HG02970 (cell line): Measurements from ENCODE around the gene SH2D3A.

ENCODE experiments used
- ATAC-seq: cut with Tn5 transposase; IDR thresholded peaks from one replicate; pipeline ENCODE4 v1.9.1; 2021; ENCODE audit warnings: mild to moderate bottlenecking, moderate library complexity, moderate number of reproducible peaks; ENCODE audit not compliant: unreplicated experiment, low FRiP score

SH2D3A gene

GRCh38 chr19:6738787-6739389 lies 28.3 kb downstream of the SH2D3A start:
- no peak for ATAC-seq

GRCh38 chr19:6737873-6738786 lies 29.1 kb downstream of the SH2D3A start:
- no peak for ATAC-seq

GRCh38 chr19:6737284-6737872 lies 29.9 kb downstream of the SH2D3A start, which contains the start of gene GPR108:
TSS of gene GPR108 (minus strand) at chr19:6737580. CDS start at chr19:6737576, 4 bp downstream.
- peak; percentile 59 for ATAC-seq

- ATAC-seq, result no peak
These were observed 30.3 kb downstream of the SH2D3A start for GRCh38 chr19:6736917-6737283.

- ATAC-seq, result no peak
These were observed 30.9 kb downstream of the SH2D3A start for GRCh38 chr19:6736169-6736916.

GRCh38 chr19:6735181-6735911 lies 31.9 kb downstream of the SH2D3A start:
- ATAC-seq, result no peak

- no peak for ATAC-seq
These were observed 33.0 kb downstream of the SH2D3A start for GRCh38 chr19:6734096-6734696.

- ATAC-seq, result no peak
These were observed 33.7 kb downstream of the SH2D3A start for GRCh38 chr19:6733338-6734095.

GRCh38 chr19:6732803-6733337 lies 34.4 kb downstream of the SH2D3A start:
- ATAC-seq, result no peak

GRCh38 chr19:6731822-6732221 lies 35.4 kb downstream of the SH2D3A start:
- no peak for ATAC-seq

GRCh38 chr19:6730941-6731670 lies 36.1 kb downstream of the SH2D3A start:
- no peak for ATAC-seq

GRCh38 chr19:6730153-6730804 lies 37.0 kb downstream of the SH2D3A start:
- ATAC-seq, result no peak

- no peak for ATAC-seq
These were observed 37.6 kb downstream of the SH2D3A start for GRCh38 chr19:6729573-6730152.

- no peak for ATAC-seq
These were observed 38.9 kb downstream of the SH2D3A start for GRCh38 chr19:6728346-6728745.

- ATAC-seq, result no peak
These were observed 41.6 kb downstream of the SH2D3A start for GRCh38 chr19:6725513-6726231.

GRCh38 chr19:6724631-6725492 lies 42.4 kb downstream of the SH2D3A start:
- ATAC-seq, result no peak
